Keratinocyte (primary cell): ENCODE data around the gene PHF12. TPM values are rescaled to one million over a fixed set of nuclear protein-coding genes. Genes with fewer than 3 reads are reported as not detected.

ENCODE experiments used
- DNase-seq: peaks from one replicate; pipeline ENCODE4 v3.0.0-alpha.2; 2011; ENCODE audit warnings: low read depth, missing footprints, low spot score
- FAIRE-seq: peaks from 2 replicates; lab custom pipeline; 2011; peaks lifted over from hg19 to GRCh38; lab: Jason Lieb, UNC
- H2AFZ ChIP-seq: 2 replicates; pipeline ENCODE4 v1.6.0; 2012; ENCODE audit warnings: low read length, control low read depth, inconsistent platforms; ENCODE audit not compliant: control insufficient read depth
- H3K27ac ChIP-seq: 2 replicates; pipeline ENCODE4 v1.5.1; 2011; ENCODE audit warnings: low read length; ENCODE audit not compliant: control insufficient read depth, insufficient read depth
- H3K27me3 ChIP-seq: 3 replicates; pipeline ENCODE4 v1.6.0; 2011; ENCODE audit warnings: low read length; ENCODE audit not compliant: control insufficient read depth, insufficient read depth; ENCODE audit errors: extremely low read depth
- H3K36me3 ChIP-seq, 2 experiments: 2 replicates in 1 of 2; 3 replicates in 1 of 2; pipeline ENCODE4 v1.5.1; 2011; ENCODE audit warnings: low read length in 2 of 2, mild to moderate bottlenecking in 1 of 2; ENCODE audit not compliant: control insufficient read depth in 2 of 2, insufficient read depth in 2 of 2; ENCODE audit errors: extremely low read depth in 1 of 2
- H3K4me1 ChIP-seq: 3 replicates; pipeline ENCODE4 v1.5.1; 2011; ENCODE audit warnings: low read length; ENCODE audit not compliant: control insufficient read depth, insufficient read depth; ENCODE audit errors: extremely low read depth
- H3K4me2 ChIP-seq: 3 replicates; pipeline ENCODE4 v1.6.0; 2011; ENCODE audit warnings: low read depth, low read length; ENCODE audit not compliant: control insufficient read depth, insufficient read depth; ENCODE audit errors: extremely low read depth
- H3K4me3 ChIP-seq, 3 experiments: fragments of 200-600 bp in 1 of 3; sonication (generic) in 1 of 3; 2 replicates in 2 of 3; 3 replicates in 1 of 3; pipeline ENCODE4 v1.5.1; 2011 to 2016; ENCODE audit warnings: low read length in 3 of 3, mild to moderate bottlenecking in 3 of 3, control low read depth in 2 of 3, inconsistent platforms in 1 of 3, low read depth in 1 of 3, mixed read lengths in 1 of 3, mixed run types in 1 of 3, moderate library complexity in 1 of 3; ENCODE audit not compliant: control insufficient read depth in 2 of 3, insufficient read depth in 2 of 3; ENCODE audit errors: extremely low read depth in 1 of 3
- H3K79me2 ChIP-seq: 2 replicates; pipeline ENCODE4 v1.6.0; 2012; ENCODE audit warnings: low read length; ENCODE audit not compliant: control insufficient read depth, insufficient read depth
- H3K9ac ChIP-seq: 3 replicates; pipeline ENCODE4 v1.6.0; 2011; ENCODE audit warnings: low read length; ENCODE audit not compliant: control insufficient read depth, insufficient read depth; ENCODE audit errors: extremely low read depth
- H3K9me1 ChIP-seq: 3 replicates; pipeline ENCODE4 v1.6.0; 2011; ENCODE audit warnings: low read length; ENCODE audit not compliant: control insufficient read depth, insufficient read depth; ENCODE audit errors: extremely low read depth
- H3K9me3 ChIP-seq: 2 replicates; pipeline ENCODE4 v1.5.1; 2012; ENCODE audit warnings: low read depth, low read length; ENCODE audit not compliant: control insufficient read depth
- H4K20me1 ChIP-seq: 3 replicates; pipeline ENCODE4 v1.6.0; 2011; ENCODE audit warnings: low read length; ENCODE audit not compliant: control insufficient read depth, insufficient read depth; ENCODE audit errors: extremely low read depth
- CTCF ChIP-seq, 3 experiments: IDR thresholded peaks in 1 of 3; conservative IDR thresholded peaks in 1 of 3; optimal IDR thresholded peaks in 1 of 3; 2 replicates in 2 of 3; 3 replicates in 1 of 3; pipeline versions ENCODE3 to v1.5.1; 2011; ENCODE audit warnings: low read length in 3 of 3, mild to moderate bottlenecking in 3 of 3, moderate library complexity in 2 of 3, control low read depth in 1 of 3, inconsistent platforms in 1 of 3; ENCODE audit not compliant: insufficient read depth in 2 of 3; ENCODE audit errors: extremely low read depth in 1 of 3
- EZH2 ChIP-seq: IDR thresholded peaks from one replicate; pipeline ENCODE4 v1.6.1; 2012; ENCODE audit warnings: inconsistent platforms, mild to moderate bottlenecking, low read length, moderate library complexity
- dilution Hi-C: fragments of 300-500 bp; cut with MboI; formaldehyde crosslinking; loops from one replicate; pipeline ENCODE4 v1.7.0; 2020; ENCODE audit warnings: low sequenced_read_pairs; ENCODE audit not compliant: extremely low pct_ligation_motif_present
- polyA plus RNA-seq, 5 experiments: library from polyadenylated mRNA; depleted of rRNA in 3 of 5; stranded (reverse) in 3 of 5; stranded (forward) in 1 of 5; unstranded in 1 of 5; fragments of >200 nt; gene quantifications; 1 replicate in 1 of 5; 2 replicates in 3 of 5; 3 replicates in 1 of 5; pipeline versions ENCODE4 v1.2.1 to v1.2.3, GENCODE V29; 2011 to 2012; ENCODE audit warnings: missing spikeins in 2 of 5, low read depth in 1 of 5, low replicate concordance in 1 of 5

PHF12 gene
- polyA plus RNA-seq, 1 donor (not counting 4 experiments of a cell fraction or from before 2014, with no cell fraction given), result 9.6 TPM

- Histone ChIP-seq H3K27ac (no peak overlapping the region), H3K9me3 (peaks cover 6% of the 10 kb centered on the region), H3K9me1 (no peaks in the 10 kb centered on the region), H3K4me1 (no peaks in the 10 kb centered on the region), H3K9ac (no peak overlapping the region), H4K20me1 (no peaks in the 10 kb centered on the region), H3K27me3 (no peaks in the 10 kb centered on the region), H2AFZ (no peak overlapping the region), H3K4me2 (no peak overlapping the region), H3K36me3 (peaks cover 60 to 72% of the 10 kb centered on the region in 2 experiments), H3K4me3 (no peak overlapping the region), H3K79me2 (no peaks in the 10 kb centered on the region)
- FAIRE-seq, result no peak
- dilution Hi-C loops, result no loop called here
- no peak for DNase-seq
- TF ChIP-seq EZH2, result no peak
- TF ChIP-seq CTCF (optimal IDR thresholded peaks at IDR 0.05 in 1 of 3, IDR thresholded peaks at IDR 0.05 in 1 of 3, conservative IDR thresholded peaks at IDR 0.05 in 1 of 3; ENCODE audit: extremely low read depth in 1 of 3, insufficient read depth in 2 of 3, low read length in 3 of 3), result peak; percentile 38 to 57 (median 54)
Observed at GRCh38 chr17:28916302-28916934, 34.9 kb downstream of the PHF12 start.

DNA sequence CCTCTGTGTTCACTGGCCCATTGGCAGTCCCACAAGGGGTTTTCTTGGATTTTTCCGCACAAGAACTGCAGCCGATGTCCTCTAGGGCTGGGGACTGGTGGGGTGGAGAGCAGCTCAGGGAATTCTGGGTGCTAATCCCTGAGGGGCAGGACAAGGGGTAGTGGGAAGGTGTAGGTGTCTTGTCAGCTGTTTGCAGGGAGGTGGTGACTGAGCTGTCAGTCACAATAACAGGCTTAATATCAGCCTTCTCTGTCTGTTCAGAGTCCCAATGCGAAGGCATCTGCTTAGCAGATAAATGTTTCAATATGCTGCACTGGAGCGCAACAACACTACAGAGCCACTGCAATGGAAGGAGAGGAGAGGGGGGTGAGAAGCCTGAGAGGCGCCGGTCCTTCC is 38.4 kb downstream of the PHF12 start:
- DNase-seq, result no peak
- H3K4me3 ChIP-seq, result no peak overlapping the region
- H2AFZ ChIP-seq, result no peak overlapping the region
- no peak for FAIRE-seq
- H3K27me3 ChIP-seq, result no peaks in the 10 kb centered on the region
- no peaks in the 10 kb centered on the region for H4K20me1 ChIP-seq
- H3K9me1 ChIP-seq, result no peaks in the 10 kb centered on the region
- H3K79me2 ChIP-seq, result no peaks in the 10 kb centered on the region
- dilution Hi-C loops, result no loop called here
- no peak overlapping the region for H3K9ac ChIP-seq
- TF ChIP-seq CTCF (optimal IDR thresholded peaks at IDR 0.05 in 1 of 3, IDR thresholded peaks at IDR 0.05 in 1 of 3, conservative IDR thresholded peaks at IDR 0.05 in 1 of 3; ENCODE audit: extremely low read depth in 1 of 3, insufficient read depth in 2 of 3, low read length in 3 of 3) (no peak), EZH2 (no peak)
- H3K4me1 ChIP-seq, result peaks cover 10% of the 10 kb centered on the region
- H3K9me3 ChIP-seq, result peaks cover 6% of the 10 kb centered on the region
- no peak overlapping the region for H3K27ac ChIP-seq
- peaks cover 61 to 73% of the 10 kb centered on the region in 2 experiments for H3K36me3 ChIP-seq
- no peak overlapping the region for H3K4me2 ChIP-seq
